NCI-H2171 treated with DMSO at 0.1 percent for 48 hours (cell line): ENCODE results near the gene CTF1.

Experiments used
- DNase-seq: peaks from one replicate; lab custom pipeline; 2025; lab: John Stamatoyannopoulos, UW

The CTF1 gene

DNA sequence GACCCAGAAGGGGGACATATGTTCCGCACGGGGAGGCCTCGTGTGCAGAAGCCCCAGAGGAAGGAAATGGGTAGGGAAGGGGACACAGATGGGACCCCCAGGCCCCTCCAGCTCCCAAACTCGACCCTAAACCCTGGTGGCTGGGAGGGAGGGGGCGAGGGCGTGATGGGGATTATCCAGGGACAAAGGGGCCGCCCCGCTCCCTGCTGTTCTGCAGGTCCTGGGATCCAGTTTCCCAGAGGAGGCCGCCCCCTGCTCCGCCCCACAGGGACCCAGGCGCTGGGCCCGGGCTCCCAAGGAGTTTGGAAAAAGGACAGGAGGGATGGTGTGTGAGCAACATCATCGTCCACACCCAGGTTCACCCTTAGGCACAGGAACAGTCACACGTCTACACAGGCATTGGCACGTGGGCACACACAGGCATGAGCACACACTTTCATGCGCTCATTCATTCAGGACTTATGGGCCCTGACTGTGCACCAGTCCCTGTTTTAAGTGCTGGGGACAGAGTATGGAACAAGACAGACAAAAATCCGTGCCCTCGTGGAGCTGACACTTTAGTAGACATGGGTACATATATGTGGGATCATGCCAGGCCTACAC lies 14.1 kb downstream of the CTF1 start:
- DNase-seq = no peak

DNA sequence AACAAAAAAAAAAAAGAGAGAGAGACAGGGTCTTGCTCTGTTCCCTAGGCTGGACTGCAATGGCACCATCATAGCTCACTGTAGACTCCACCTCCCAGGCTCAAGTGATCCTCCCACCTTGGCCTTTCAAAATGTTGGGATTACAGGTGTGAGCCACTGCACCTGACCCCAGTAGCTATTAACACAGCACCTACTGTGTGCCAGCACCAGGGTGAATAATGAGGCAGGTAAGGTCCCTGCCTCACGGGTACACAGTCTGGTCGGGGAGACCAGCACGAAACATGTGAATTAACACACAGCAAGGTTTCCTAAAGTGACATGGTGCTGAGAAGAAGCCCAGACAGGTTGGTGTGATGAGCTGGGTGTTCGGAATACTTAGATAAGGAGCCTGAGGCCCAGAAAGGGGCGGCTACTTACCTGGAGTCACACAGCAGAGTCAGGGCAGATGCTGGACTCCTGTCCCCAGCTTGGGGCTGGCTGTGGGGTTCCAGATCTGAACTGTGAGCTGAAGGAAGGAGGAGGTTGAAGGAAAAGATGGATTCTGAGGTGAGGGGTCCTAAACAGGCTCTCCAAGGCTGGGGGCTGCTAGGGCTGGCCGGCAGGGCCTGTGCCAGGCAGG lies 16.5 kb downstream of the CTF1 start:
- no peak for DNase-seq

DNA sequence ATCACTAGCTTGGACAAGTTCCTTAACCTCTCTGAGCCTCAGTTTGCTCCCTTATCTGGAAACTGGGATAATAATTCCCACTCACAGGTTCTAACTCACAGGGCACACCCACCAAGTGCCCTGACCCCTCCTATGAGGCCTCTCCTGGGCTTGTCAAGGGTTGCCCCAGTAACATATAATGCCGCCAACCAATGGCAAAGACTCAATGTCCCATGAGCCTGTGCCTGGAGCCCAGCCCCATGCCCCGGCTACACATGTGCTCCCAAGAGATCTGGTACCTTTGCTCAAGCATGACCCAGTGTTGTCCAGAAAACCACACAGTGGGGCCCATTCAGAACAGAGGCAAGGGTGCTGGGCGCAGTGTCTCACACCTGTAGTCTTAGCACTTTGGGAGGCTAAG lies 18.4 kb downstream of the CTF1 start:
- no peak for DNase-seq

DNA sequence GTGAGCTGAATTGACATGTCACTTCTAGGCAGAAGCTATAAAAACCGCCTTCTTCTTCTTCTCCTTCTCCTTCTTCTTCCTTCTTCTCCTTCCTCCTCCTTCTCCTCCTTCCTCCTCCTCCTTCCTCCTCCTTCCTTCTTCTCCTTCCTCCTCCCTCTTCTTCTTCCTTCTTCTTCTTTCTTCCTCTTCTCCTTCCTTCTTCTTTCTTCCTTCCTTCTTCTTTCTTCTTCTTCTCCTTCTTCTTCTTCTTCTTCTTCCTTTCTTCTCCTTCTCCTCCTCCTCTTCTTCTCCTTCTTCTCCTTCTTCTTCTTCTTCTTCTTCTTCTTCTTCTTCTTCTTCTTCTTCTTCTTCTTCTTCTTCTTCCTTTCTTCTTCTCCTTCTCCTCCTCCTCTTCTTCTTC lies 22.2 kb downstream of the CTF1 start:
- no peak for DNase-seq

DNA sequence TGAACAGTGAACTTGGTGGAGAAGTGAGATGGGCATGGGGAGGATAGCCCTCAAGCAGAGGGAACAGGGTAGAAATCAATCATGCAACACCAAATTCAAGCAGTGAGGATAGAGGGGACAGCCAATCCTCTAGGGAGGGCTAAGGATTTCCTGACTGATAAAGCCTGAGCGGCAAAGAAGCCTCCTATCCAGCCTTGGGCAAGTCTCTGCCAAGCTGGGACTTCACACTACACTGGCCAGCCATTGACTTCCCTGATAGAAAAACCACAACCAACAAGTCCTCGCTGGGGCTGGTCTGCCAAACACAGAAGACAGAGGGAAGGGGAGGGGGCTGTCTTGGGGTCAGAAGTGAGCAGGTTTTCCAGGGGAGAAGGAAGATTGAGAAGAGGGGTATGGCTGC lies 24.5 kb downstream of the CTF1 start:
- no peak for DNase-seq

DNA sequence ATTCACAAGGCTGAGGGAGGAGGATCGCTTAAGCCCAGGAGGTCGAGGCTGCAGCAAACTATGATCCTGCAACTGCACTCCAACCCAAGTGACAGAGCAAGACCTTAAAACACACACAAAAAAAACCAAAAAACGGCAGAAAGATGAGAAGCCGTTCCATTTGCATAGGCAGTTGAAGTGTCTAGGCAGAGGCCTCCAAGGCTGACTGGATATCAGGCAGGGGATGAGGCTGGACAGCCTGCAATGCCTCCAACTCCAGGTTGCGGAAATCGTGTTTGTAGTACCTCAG lies 25.0 kb downstream of the CTF1 start:
- DNase-seq = no peak

DNA sequence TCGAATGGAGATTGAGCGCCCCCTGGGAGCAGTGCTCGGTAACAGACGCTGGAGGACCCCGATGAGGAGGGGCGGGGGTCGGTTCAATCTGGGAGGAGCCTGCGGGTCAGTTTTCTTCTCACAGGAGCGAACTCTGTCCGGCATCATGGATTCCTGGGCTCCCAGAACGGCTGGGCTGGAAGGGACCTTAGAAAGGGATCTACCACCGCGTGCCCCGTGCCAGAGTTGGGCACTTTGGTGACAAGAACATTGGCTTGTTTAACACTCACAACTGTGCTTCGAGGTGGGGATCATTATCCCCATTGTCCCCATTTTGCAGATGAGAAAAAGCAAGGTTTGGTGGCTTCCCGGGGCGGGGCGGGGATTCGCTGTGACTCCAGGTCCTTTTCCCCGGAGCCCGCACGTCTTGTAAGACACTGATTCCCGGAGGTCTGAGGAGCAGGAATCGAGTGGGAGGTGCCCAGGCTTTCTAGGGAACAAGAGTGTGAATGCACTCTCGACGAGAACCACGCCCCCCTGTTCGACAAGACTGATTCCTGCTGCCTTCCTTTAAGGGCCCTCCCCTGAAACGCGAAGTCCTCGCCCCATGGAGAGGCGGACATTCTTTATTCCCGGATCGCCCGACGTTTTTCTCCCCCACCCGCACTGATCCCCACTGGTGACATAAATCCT lies 25.5 kb downstream of the CTF1 start:
- peak; percentile 92 for DNase-seq

DNA sequence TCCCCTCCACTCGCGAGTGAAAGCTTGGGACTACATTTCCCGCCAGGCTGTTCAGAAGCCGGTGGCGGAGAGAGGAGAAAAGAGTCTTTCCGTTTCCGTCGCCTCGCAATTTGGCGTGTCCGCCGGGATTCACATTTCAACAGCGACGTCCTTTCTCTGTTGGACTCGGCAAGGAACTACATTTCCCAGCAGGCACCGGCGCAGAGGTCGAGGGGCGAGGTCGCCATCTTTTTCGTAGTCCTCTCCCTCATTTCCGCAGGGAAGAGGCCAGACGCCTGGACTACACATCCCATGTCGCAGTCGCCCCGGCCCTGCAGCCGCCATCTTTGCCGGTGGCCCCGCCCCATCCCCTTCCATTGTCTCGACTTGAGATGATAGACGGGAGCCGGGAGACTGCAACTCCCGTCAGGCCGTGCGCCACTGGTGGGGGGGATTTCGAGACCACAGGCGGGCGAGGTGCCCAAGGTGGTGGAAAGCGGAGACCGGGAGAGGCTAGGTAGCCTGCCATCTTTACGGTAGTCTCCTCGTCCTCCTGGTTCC lies 26.1 kb downstream of the CTF1 start:
- DNase-seq = peak; percentile 100

DNA sequence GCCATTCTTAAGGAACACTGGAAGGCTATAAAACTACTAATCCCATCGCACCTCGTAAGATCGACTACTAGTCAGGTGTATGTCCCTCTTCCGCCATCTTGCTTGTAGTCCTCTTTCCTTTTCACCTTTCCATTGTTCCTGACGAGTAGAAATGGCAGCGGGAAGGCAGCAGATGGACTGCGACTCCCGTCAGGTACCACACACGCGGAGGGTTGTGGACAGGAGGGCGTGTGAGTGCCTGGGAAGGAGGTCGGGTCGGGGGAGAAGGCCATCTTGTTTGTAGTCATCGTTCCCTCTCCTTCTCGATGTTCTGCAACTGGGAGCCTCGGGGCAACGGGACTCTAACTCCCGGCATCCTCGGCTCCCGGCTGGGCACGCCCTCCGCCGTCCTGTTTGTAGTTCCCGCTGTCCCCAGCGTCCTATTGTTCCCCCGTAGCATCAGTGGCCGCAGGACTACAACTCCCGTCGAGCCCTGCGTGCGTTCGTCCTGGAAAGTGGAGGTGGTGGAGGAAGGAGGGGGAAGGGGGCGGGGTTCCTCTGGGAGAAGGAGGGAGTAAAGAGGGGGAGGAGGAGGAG lies 26.6 kb downstream of the CTF1 start:
- peak; percentile 100 for DNase-seq

DNA sequence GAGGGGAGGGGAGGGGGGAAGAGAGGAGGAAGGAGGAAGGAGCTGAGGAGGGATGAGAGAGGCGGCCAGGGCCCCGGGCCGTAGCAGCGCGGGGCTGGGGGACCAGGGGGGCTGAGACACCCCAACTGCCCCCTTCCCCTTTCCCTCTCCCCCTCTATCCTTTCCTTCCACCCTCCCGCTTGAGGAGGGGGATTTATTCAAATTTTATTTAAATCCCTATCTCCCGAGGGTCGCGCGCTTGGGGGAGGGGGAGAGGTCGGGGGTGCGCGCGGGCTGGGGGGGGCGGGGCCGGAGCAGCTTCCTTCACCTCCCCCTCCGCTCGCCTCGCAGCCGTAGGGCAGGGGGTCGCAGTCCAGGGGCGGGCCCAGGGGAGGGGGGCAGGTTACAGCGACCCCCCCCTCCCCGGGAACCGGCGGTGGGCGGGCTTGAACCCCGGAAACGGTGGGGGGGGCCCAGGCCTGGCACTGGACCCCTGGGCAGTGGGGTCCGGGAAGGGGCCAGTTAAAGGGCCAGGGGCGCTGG lies 27.2 kb downstream of the CTF1 start, which contains the start of gene FBXL19:
Gene FBXL19 (plus strand): TSS at position 19 of the 522 bp plus-strand sequence. CDS start 2,183 bp downstream, outside the sequence.
- DNase-seq = no peak

DNA sequence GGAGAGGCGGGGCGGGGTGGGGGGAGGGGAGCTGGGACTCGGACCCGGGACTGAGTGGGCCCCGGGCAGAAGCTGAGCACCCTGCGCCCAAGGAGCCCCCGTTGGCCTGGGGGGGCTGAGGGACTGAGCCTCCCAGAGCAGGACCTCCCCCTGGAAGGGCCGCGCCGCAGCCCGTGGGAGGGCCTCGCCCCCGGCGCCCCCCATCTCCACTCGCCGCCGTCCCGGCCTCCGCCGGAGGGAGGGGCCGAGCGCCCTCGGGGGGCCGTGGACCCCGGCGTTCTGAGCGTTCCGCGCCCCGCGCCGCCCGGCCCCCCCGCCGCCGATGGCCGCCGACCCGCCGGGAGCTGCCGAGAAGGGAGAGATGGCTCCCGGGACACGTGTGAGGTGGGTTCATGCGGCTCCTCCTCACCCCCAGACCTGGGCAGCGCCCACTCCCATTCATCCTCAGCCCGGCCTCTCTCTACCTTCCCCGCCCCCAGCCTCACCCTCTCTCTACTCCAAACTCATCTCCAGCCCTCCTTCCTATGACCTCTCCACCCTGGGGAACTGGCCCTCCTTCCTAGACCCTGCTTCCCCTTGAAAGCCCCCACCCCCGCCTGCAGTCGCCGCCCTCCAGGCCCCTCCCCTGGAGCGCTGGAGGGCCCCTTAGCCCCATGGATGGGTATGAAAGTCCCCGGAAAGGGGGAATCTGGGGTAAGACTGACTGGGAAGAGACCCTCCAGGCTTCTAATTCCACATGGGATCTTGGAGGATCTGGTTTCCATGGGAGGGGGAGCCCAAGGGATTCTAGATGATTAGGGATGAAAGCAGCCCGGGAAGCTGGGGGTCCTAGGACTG lies 27.9 kb downstream of the CTF1 start:
- DNase-seq = no peak

DNA sequence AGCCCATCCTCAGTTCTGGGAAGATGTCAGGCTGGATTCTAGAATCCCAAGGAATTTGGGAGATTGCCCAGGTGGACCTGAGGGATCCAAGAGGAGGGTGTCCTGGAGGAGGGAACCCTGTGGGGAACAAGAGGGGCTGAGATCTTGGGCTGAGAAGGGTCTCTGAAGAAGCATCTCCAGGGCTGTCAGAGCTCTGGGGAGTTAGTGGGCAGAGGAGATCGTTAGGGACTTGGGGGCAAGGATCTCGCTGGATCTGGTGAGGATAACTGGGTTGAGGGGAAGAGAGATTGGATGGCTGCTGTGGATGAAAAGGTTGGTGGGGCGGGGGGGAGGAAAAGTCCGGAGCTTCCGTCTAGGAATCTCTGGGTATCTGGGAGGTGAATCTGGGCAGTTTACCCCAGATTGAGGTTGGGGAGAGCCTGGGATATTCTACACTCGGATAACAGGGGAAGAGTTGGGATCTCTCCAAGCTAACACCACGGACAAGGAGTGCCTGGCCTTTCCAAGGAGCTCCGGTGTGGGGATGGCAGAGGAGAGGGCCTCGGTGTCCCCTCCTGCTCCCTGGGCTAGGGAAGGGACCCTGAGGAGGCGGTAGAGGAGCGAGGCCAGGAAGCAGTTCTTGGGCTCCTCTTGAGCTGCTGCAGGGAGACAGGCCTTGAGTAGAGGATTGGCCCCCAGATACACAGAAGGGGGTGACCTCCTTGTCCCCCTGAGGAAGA lies 28.7 kb downstream of the CTF1 start:
- no peak for DNase-seq

DNA sequence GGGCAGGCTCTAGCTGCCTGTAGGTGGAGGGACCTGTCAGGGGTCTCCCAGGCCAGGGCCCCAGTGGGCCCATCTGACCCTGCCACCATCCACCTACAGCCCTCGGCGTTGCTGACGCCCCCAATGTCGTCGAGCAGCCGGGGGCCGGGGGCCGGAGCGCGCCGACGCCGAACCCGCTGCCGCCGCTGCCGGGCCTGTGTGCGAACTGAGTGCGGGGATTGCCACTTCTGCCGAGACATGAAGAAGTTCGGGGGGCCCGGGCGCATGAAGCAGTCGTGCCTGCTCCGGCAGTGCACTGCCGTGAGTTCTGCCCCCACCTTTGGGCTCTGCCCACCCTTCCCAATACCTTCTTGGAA lies 29.2 kb downstream of the CTF1 start:
- no peak for DNase-seq

DNA sequence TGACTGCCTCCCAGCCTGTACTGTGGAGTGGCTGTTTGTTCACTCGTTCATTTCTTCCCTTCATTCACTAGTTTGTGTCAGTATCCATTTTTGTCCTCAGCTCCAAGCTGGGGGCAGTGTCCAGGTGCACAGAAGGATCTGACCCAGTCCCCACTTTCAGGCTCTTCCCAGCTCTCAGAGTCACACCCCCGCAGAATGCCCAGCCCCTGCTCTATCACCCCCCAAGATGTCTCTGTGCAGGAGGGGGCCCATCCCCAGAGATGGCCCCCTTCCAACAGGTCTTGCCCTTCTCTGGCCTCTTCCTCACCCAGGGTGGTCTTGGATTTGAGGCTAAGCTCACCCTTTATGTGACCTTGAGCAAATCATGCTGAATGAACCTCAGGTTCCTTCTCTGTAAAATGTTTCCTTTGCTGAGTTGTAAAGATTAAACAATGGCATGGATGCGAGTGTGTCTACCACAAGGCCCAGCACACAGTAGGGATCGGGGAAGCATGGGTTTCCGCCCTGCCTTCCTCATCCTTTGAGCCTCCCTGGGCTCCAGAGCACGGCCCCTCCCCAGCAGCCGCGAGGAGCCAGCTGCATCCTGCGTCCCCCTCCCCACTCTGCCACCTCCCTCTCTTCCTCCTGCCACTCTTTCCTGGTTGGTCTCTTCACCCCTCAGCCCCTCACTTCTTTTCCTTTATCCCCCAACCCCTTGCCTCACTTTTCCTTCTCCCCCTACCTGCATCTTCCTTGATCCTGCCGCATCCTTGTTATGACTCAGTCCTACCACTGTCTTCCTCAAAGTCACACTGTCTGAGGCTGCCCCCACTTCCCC lies 29.8 kb downstream of the CTF1 start:
- no peak for DNase-seq

DNA sequence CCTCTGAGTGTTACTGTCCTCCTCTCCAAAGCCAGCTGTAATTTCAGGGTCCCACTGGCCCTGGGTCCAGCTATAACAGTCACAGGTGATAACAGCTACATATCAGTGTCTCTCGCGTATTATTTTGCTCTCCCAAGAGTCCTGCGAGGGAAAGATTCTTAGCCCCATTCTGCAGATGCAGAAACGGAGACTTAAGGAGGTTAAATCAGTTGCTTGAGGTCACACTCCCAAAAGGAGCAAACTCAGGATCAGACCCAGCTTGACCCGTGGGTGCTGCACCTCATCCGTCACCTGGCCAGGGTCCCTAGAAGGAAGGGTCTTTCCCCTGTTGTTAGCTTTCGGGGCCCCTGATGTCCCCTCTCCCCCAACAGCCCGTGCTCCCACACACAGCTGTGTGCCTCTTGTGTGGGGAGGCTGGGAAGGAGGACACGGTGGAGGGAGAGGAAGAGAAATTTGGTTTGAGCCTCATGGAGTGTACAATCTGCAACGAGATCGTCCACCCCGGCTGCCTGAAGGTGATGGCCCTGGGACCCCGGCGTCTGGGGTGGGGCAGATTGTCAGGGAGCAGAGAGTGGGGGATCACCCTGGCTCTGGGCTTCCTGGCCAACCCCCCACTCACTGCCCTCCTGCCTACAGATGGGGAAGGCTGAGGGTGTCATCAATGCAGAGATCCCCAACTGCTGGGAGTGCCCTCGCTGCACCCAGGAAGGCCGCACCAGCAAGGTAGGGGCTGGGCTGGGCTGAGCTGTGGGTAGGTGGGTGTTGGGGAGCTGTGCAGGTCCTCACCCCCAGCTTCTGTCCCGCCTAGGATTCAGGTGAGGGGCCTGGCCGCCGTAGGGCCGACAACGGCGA lies 30.7 kb downstream of the CTF1 start:
- no peak for DNase-seq

DNA sequence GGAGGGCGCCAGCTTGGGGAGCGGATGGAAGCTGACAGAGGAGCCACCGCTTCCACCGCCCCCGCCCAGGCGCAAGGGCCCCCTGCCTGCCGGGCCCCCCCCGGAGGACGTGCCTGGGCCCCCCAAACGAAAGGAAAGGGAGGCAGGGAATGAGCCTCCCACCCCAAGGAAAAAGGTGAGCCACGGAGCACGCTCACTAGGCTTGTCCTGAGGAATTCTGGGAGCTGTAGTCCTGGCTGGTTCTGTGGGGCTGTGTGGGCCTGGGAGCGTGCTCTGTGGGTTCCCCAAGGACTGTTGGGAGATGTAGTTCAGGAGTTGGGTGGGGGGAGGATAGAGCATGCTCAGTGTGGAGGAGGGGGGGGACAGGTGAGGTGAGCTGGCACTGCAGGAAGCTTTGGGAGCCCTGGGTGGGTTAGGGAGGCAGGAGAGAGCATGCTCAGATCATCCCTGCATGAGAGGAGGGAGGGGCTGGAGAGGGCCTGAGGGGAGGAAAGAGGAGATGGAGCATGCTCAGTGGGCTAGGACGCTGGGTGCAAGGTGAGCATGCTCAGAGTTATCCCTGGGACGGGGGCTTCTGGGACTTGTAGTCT lies 31.5 kb downstream of the CTF1 start:
- peak; percentile 93 for DNase-seq

DNA sequence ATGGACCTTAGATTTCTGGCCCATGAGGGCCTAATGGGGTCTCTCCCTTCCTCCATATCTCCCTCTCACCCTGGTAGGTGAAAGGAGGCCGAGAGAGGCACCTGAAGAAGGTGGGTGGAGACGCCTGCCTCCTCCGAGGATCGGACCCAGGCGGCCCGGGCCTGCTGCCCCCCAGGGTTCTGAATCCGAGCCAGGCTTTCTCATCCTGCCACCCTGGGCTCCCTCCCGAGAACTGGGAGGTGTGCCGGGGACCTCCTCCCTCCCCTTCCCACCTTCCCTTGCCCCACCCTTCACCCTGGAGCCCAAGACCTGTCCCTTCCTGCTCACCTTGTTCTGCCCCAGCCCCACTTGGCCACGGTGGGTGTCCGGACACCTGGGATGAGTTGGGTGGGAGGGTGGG lies 32.0 kb downstream of the CTF1 start:
- no peak for DNase-seq

DNA sequence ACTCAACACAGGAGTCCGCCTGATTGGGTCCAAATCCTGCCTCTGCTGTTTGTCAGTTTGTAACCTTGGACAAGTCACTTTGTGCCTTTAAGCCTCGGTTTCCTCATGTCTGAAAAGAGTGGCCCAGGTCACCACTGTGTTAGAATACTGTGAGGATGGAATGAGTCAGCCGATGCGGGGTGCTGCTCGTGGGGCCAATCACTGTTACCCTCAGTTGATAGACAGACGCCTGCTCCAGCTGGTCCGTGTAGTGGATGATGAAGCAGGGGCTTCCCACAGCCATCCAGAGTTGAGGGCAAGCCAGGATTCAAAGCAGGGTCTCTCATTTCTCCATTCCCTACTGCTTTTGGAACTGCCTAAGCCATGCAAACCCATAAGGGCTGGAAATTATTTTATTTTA lies 32.8 kb downstream of the CTF1 start:
- DNase-seq = no peak

DNA sequence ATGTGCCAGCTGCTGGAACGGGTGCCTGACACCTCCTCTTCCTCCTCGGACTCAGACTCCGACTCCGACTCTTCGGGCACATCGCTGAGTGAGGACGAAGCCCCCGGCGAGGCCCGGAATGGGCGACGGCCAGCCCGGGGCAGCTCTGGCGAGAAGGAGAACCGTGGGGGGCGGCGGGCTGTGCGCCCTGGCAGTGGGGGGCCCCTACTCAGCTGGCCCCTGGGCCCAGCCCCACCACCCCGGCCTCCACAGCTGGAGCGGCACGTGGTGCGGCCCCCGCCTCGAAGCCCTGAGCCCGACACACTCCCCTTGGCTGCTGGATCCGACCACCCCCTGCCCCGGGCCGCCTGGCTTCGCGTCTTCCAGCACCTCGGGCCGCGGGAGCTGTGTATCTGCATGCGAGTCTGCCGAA lies 33.8 kb downstream of the CTF1 start:
- DNase-seq = no peak
